Adrenal gland (tissue), 5 donors: Measurements from ENCODE around the gene VSIR.

Experiments
- CTCF ChIP-seq, 6 experiments: fragments of 450-650 bp in 4 of 6; fragments of 200-600 bp in 2 of 6; sonication (generic) in 1 of 6; IDR thresholded peaks; 1 replicate in 5 of 6; 2 replicates in 1 of 6; pipeline versions ENCODE4 v1.5.1 to v1.8.0; 2016 to 2021; ENCODE audit warnings: antibody characterized with exemption in 6 of 6, mild to moderate bottlenecking in 2 of 6, moderate library complexity in 1 of 6
- POLR2A ChIP-seq, 2 donors: fragments of 450-650 bp; IDR thresholded peaks; one replicate each; pipeline ENCODE4 v1.6.1; 2017; ENCODE audit warnings: antibody characterized with exemption in 2 of 2, mild to moderate bottlenecking in 2 of 2, moderate library complexity in 1 of 2
- donor health status: DM: no; HTN: no; CAD: no.

GRCh38 chr10:71816421-71816851 is 43.1 kb upstream of the VSIR start:
- TF ChIP-seq CTCF (IDR thresholded peaks at IDR 0.05) (no peak), POLR2A (IDR thresholded peaks at IDR 0.05) (no peak)
